Loucy (cell line): ENCODE results near the gene OTOS.

Experiments
- H2AFZ ChIP-seq: fragments of 200-600 bp; sonication (generic); 2 replicates; pipeline ENCODE4 v1.6.0; 2016; ENCODE audit warnings: antibody characterized with exemption, mild to moderate bottlenecking, low read length, moderate library complexity
- H3F3A ChIP-seq: fragments of 200-600 bp; 2 replicates; pipeline ENCODE4 v1.6.0; 2016; ENCODE audit warnings: antibody characterized with exemption, low read depth, mild to moderate bottlenecking
- H3K27me3 ChIP-seq: fragments of 200-600 bp; sonication (generic); 2 replicates; pipeline ENCODE4 v1.6.1; 2014; ENCODE audit warnings: low read length, mild to moderate bottlenecking; ENCODE audit not compliant: insufficient read depth, poor library complexity, severe bottlenecking
- H3K36me3 ChIP-seq: fragments of 200-600 bp; sonication (generic); 2 replicates; pipeline ENCODE4 v1.6.1; 2016; ENCODE audit warnings: low read length; ENCODE audit not compliant: insufficient read depth
- H3K4me1 ChIP-seq: fragments of 200-600 bp; sonication (generic); 2 replicates; pipeline ENCODE4 v1.5.1; 2014; ENCODE audit warnings: low read length, mild to moderate bottlenecking; ENCODE audit not compliant: insufficient read depth, poor library complexity, severe bottlenecking
- H3K4me2 ChIP-seq: fragments of 200-600 bp; sonication (generic); 2 replicates; pipeline ENCODE4 v1.6.0; 2014; ENCODE audit warnings: antibody characterized with exemption, low read length, low read depth, mild to moderate bottlenecking; ENCODE audit not compliant: poor library complexity, severe bottlenecking
- H3K4me3 ChIP-seq: fragments of 200-600 bp; sonication (generic); 2 replicates; pipeline ENCODE4 v1.5.1; 2014; ENCODE audit warnings: low read length, mild to moderate bottlenecking, mixed read lengths; ENCODE audit not compliant: poor library complexity, severe bottlenecking
- H3K79me2 ChIP-seq: fragments of 200-600 bp; sonication (generic); 2 replicates; pipeline ENCODE4 v1.6.1; 2014; ENCODE audit warnings: low read length; ENCODE audit not compliant: insufficient read depth
- H3K9ac ChIP-seq: fragments of 200-600 bp; sonication (generic); 2 replicates; pipeline ENCODE4 v1.6.0; 2014; ENCODE audit warnings: mild to moderate bottlenecking, low read depth, low read length, moderate library complexity; ENCODE audit not compliant: poor library complexity, severe bottlenecking
- H3K9me2 ChIP-seq: fragments of 200-600 bp; sonication (generic); replicated peaks from 2 replicates; pipeline ENCODE4 v1.6.1; 2016; ENCODE audit warnings: low read depth, low read length, mixed read lengths
- H3K9me3 ChIP-seq: fragments of 200-600 bp; sonication (generic); 2 replicates; pipeline ENCODE4 v1.6.1; 2014; ENCODE audit warnings: mild to moderate bottlenecking, antibody characterized with exemption, low read length, low read depth; ENCODE audit not compliant: insufficient read depth
- H4K20me1 ChIP-seq: fragments of 200-600 bp; sonication (generic); 2 replicates; pipeline ENCODE4 v1.6.0; 2014; ENCODE audit warnings: antibody characterized with exemption, low read length, mild to moderate bottlenecking; ENCODE audit not compliant: insufficient read depth, poor library complexity, severe bottlenecking
- EZH2phosphoT487 ChIP-seq: fragments of 200-600 bp; IDR thresholded peaks from 2 replicates; pipeline ENCODE4 v1.6.1; 2018; ENCODE audit warnings: antibody characterized with exemption, mild to moderate bottlenecking, moderate library complexity, borderline replicate concordance
- TF ChIP-seq, protein P1 (sequence below): fragments of 200-600 bp; sonication (generic); conservative IDR thresholded peaks from 2 replicates; pipeline ENCODE4 v1.5.1; 2014; ENCODE audit warnings: mild to moderate bottlenecking, antibody characterized with exemption, low read length

OTOS gene

DNA sequence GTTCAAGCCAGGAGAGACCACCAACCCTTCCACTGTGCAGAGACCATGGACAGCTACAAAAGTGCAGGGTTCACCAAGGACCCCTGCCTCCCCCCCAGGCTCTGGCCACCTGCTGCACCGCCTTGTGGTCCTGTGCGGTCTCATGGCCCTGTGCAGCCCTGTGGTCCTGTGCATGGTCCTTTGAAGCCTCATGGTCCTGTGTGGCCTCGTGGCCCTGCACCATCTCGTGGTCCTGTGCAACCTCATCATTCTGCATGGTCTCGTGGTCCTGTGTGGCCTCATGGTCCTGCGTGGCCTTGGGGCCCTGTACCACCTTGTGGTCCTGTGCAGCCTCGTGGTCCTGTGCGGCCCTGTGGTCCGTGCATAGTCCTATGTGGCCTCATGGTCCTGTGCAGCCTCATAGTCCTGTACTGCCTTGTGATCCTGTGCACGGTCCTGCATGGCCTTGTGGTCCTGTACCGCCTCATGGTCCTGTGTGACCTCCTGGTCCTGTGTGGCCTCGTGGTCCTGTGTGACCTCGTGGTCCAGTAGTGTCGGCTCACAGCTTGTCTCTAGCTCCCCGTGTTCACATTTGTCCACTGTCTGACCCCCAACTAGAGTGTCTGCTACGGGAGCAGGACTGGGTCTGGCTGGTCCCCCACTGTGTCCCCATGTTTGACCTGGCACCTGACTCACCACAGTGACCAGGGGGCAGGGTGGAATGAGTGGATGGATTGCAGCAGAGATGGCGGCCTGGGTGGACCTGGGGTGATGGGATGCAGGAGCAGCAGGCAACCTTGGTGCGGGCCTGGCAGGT, 20.0 kb upstream of the OTOS start:
- no peak overlapping the region for H3K4me3 ChIP-seq
- no peaks in the 10 kb centered on the region for H3K79me2 ChIP-seq
- H3K4me2 ChIP-seq: no peak overlapping the region
- no peak overlapping the region for H3K9ac ChIP-seq
- H3K27me3 ChIP-seq: no peaks in the 10 kb centered on the region
- TF ChIP-seq, protein P1, sequence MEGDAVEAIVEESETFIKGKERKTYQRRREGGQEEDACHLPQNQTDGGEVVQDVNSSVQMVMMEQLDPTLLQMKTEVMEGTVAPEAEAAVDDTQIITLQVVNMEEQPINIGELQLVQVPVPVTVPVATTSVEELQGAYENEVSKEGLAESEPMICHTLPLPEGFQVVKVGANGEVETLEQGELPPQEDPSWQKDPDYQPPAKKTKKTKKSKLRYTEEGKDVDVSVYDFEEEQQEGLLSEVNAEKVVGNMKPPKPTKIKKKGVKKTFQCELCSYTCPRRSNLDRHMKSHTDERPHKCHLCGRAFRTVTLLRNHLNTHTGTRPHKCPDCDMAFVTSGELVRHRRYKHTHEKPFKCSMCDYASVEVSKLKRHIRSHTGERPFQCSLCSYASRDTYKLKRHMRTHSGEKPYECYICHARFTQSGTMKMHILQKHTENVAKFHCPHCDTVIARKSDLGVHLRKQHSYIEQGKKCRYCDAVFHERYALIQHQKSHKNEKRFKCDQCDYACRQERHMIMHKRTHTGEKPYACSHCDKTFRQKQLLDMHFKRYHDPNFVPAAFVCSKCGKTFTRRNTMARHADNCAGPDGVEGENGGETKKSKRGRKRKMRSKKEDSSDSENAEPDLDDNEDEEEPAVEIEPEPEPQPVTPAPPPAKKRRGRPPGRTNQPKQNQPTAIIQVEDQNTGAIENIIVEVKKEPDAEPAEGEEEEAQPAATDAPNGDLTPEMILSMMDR: no peak
- TF ChIP-seq EZH2phosphoT487: no peak
- no peaks in the 10 kb centered on the region for H3K9me2 ChIP-seq
- no peak overlapping the region for H2AFZ ChIP-seq
- no peaks in the 10 kb centered on the region for H4K20me1 ChIP-seq
- H3K9me3 ChIP-seq: peaks cover 5% of the 10 kb centered on the region; the same call in 1 of the 2 replicates
- no peaks in the 10 kb centered on the region for H3K36me3 ChIP-seq
- H3F3A ChIP-seq: no peaks in the 10 kb centered on the region
- H3K4me1 ChIP-seq: no peaks in the 10 kb centered on the region

GRCh38 chr2:240159251-240159839, 18.9 kb upstream of the OTOS start:
- Histone ChIP-seq H3K27me3 (no peaks in the 10 kb centered on the region), H3F3A (no peaks in the 10 kb centered on the region), H3K9ac (no peak overlapping the region), H3K36me3 (no peaks in the 10 kb centered on the region), H3K9me3 (no peaks in the 10 kb centered on the region; the same call in 1 of the 2 replicates), H3K4me1 (no peaks in the 10 kb centered on the region), H3K79me2 (no peaks in the 10 kb centered on the region), H3K4me2 (no peak overlapping the region), H3K9me2 (no peaks in the 10 kb centered on the region), H4K20me1 (no peaks in the 10 kb centered on the region), H2AFZ (no peak overlapping the region), H3K4me3 (no peak overlapping the region)
- TF ChIP-seq, protein P1: no peak
- no peak for TF ChIP-seq EZH2phosphoT487

DNA sequence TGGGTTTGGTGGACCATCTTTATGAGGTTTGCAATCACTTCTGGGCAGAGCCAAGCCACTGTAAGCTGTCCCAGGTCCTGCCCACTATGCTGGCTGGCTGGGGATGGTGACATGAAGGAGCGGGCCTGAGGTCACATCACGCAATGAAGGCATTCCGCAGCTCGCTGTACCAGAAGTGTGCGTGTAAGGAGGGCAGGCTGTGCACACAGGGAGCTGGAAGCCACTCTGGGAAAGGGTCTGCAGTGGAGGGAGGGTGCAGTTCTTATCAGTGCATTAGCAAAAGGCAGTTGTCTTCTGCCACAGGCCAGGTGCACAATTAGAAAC, 16.7 kb upstream of the OTOS start:
- H3K9me3 ChIP-seq: no peaks in the 10 kb centered on the region; the same call in 1 of the 2 replicates
- no peaks in the 10 kb centered on the region for H4K20me1 ChIP-seq
- H3K4me3 ChIP-seq: no peak overlapping the region
- H3K4me1 ChIP-seq: no peaks in the 10 kb centered on the region
- no peaks in the 10 kb centered on the region for H3K36me3 ChIP-seq
- TF ChIP-seq, protein P1: no peak
- no peak for TF ChIP-seq EZH2phosphoT487
- H3K4me2 ChIP-seq: no peak overlapping the region
- H3K27me3 ChIP-seq: no peaks in the 10 kb centered on the region
- H2AFZ ChIP-seq: no peak overlapping the region
- H3K79me2 ChIP-seq: no peaks in the 10 kb centered on the region
- H3K9ac ChIP-seq: no peak overlapping the region
- H3K9me2 ChIP-seq: no peaks in the 10 kb centered on the region
- H3F3A ChIP-seq: no peaks in the 10 kb centered on the region
